Ramos (cell line): ENCODE measurements around the gene KCTD3.

Source experiments
- in situ Hi-C: fragments of 300-500 bp; cut with MboI; formaldehyde crosslinking; loops from one replicate; pipeline ENCODE4 v1.14.3; 2022; ENCODE audit warnings: low sequenced_read_pairs; ENCODE audit not compliant: unreplicated experiment

The KCTD3 gene

GRCh38 chr1:215554865-215555264, 12.2 kb upstream of the KCTD3 start:
- in situ Hi-C loops = no loop called here

GRCh38 chr1:215555531-215555930, 11.6 kb upstream of the KCTD3 start:
- in situ Hi-C loops = no loop called here

- in situ Hi-C loops = no loop called here
Measured at GRCh38 chr1:215556996-215557395, 10.1 kb upstream of the KCTD3 start.

GRCh38 chr1:215557504-215557903, 9.6 kb upstream of the KCTD3 start:
- in situ Hi-C loops = no loop called here

- in situ Hi-C loops = no loop called here
Measured at GRCh38 chr1:215557992-215558626, 9.0 kb upstream of the KCTD3 start.

GRCh38 chr1:215567491-215568298, 591 bp downstream of the KCTD3 start:
- in situ Hi-C loops = no loop called here

GRCh38 chr1:215568299-215568692, 1.2 kb downstream of the KCTD3 start:
- in situ Hi-C loops = no loop called here

GRCh38 chr1:215569986-215570824, 3.1 kb downstream of the KCTD3 start:
- in situ Hi-C loops = no loop called here

GRCh38 chr1:215581896-215582295, 14.8 kb downstream of the KCTD3 start:
- in situ Hi-C loops = no loop called here

- in situ Hi-C loops = no loop called here
Measured at GRCh38 chr1:215583185-215583749, 16.2 kb downstream of the KCTD3 start.

- in situ Hi-C loops = no loop called here
Measured at GRCh38 chr1:215584389-215584788, 17.3 kb downstream of the KCTD3 start.

- in situ Hi-C loops = no loop called here
Measured at GRCh38 chr1:215589650-215590435, 22.7 kb downstream of the KCTD3 start.

GRCh38 chr1:215590779-215591491, 23.8 kb downstream of the KCTD3 start:
- in situ Hi-C loops = no loop called here

GRCh38 chr1:215594640-215595039, 27.5 kb downstream of the KCTD3 start:
- in situ Hi-C loops = no loop called here

- in situ Hi-C loops = no loop called here
Measured at GRCh38 chr1:215595231-215595630, 28.1 kb downstream of the KCTD3 start.

- in situ Hi-C loops = no loop called here
Measured at GRCh38 chr1:215597961-215598360, 30.9 kb downstream of the KCTD3 start.

- in situ Hi-C loops = no loop called here
Measured at GRCh38 chr1:215599418-215600074, 32.4 kb downstream of the KCTD3 start.

- in situ Hi-C loops = no loop called here
Measured at GRCh38 chr1:215600258-215600792, 33.2 kb downstream of the KCTD3 start.
